Ishikawa (cell line): ENCODE measurements around the gene CARD16.

Source experiments
- CEBPB ChIP-seq: IDR thresholded peaks from 2 replicates; pipeline ENCODE4 v1.6.1; 2012
- CREB1 ChIP-seq: IDR thresholded peaks from 2 replicates; pipeline ENCODE4 v1.6.1; 2012; ENCODE audit warnings: low read depth
- EP300 ChIP-seq: IDR thresholded peaks from 2 replicates; pipeline ENCODE4 v1.6.1; 2012; ENCODE audit warnings: borderline replicate concordance
- RAD21 ChIP-seq: IDR thresholded peaks from 2 replicates; pipeline ENCODE4 v1.6.1; 2012; ENCODE audit warnings: low read depth
- TAF1 ChIP-seq: IDR thresholded peaks from 2 replicates; pipeline ENCODE4 v1.6.1; 2012; ENCODE audit warnings: low read depth, mild to moderate bottlenecking
- TEAD4 ChIP-seq: IDR thresholded peaks from 2 replicates; pipeline ENCODE4 v1.6.1; 2012
- YY1 ChIP-seq: IDR thresholded peaks from 2 replicates; pipeline ENCODE4 v1.6.1; 2012; ENCODE audit warnings: low read depth
- TF ChIP-seq, protein P1 (sequence below): IDR thresholded peaks from 2 replicates; pipeline ENCODE4 v1.6.1; 2012
- TF ChIP-seq, protein P2 (sequence below): IDR thresholded peaks from 2 replicates; pipeline ENCODE4 v1.6.1; 2012

GRCh38 chr11:105027678-105028077, 17.5 kb downstream of the CARD16 start:
- TF ChIP-seq, protein P1, sequence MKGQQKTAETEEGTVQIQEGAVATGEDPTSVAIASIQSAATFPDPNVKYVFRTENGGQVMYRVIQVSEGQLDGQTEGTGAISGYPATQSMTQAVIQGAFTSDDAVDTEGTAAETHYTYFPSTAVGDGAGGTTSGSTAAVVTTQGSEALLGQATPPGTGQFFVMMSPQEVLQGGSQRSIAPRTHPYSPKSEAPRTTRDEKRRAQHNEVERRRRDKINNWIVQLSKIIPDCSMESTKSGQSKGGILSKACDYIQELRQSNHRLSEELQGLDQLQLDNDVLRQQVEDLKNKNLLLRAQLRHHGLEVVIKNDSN = no peak
- TF ChIP-seq, protein P2, sequence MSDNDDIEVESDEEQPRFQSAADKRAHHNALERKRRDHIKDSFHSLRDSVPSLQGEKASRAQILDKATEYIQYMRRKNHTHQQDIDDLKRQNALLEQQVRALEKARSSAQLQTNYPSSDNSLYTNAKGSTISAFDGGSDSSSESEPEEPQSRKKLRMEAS = no peak
- no peak for TF ChIP-seq EP300
- no peak for TF ChIP-seq CREB1
- TF ChIP-seq RAD21 = no peak
- TF ChIP-seq CEBPB = no peak
- no peak for TF ChIP-seq TAF1
- no peak for TF ChIP-seq TEAD4
- no peak for TF ChIP-seq YY1
